HepG2 (cell line): ENCODE data around the gene CHKA. TPM values are rescaled to one million over a fixed set of nuclear protein-coding genes. Genes with fewer than 3 reads are reported as not detected.

Experiments used
- BRF2 ChIP-seq: sonication (generic); formaldehyde crosslinking; IDR thresholded peaks from 2 replicates; pipeline ENCODE4 v1.8.1; 2022; ENCODE audit warnings: mild to moderate bottlenecking, missing genetic modification reagents
- HDAC1 ChIP-seq: sonication (generic); formaldehyde crosslinking; IDR thresholded peaks from 2 replicates; pipeline ENCODE4 v1.5.1; 2020; ENCODE audit warnings: mild to moderate bottlenecking, missing genetic modification reagents
- HINFP ChIP-seq: sonication (generic); formaldehyde crosslinking; IDR thresholded peaks from 2 replicates; pipeline ENCODE4 v1.4.0; 2020; ENCODE audit warnings: low read depth, mild to moderate bottlenecking, missing genetic modification reagents
- HNF4A ChIP-seq: sonication (generic); formaldehyde crosslinking; IDR thresholded peaks from 2 replicates; pipeline ENCODE4 v1.4.0; 2020; ENCODE audit warnings: missing genetic modification reagents
- HOXA3 ChIP-seq: sonication (generic); formaldehyde crosslinking; IDR thresholded peaks from 2 replicates; pipeline ENCODE4 v1.5.0; 2020; ENCODE audit warnings: missing genetic modification reagents
- MAFG ChIP-seq: sonication (generic); formaldehyde crosslinking; IDR thresholded peaks from 2 replicates; pipeline ENCODE4 v1.5.1; 2020; ENCODE audit warnings: mild to moderate bottlenecking, missing genetic modification reagents
- PHF20 ChIP-seq: sonication (generic); formaldehyde crosslinking; IDR thresholded peaks from 2 replicates; pipeline ENCODE4 v1.5.0; 2020; ENCODE audit warnings: mild to moderate bottlenecking, missing genetic modification reagents
- RAD21 ChIP-seq: fragments of 450-650 bp; formaldehyde crosslinking; IDR thresholded peaks from 2 replicates; pipeline ENCODE4 v1.5.0; 2020; ENCODE audit warnings: mild to moderate bottlenecking
- RCOR2 ChIP-seq: IDR thresholded peaks from 2 replicates; pipeline ENCODE4 v1.6.1; 2016; ENCODE audit warnings: missing biosample characterization, missing genetic modification reagents
- SP4 ChIP-seq: sonication (generic); formaldehyde crosslinking; IDR thresholded peaks from 2 replicates; pipeline ENCODE4 v1.8.1; 2023; ENCODE audit warnings: mild to moderate bottlenecking, missing genetic modification reagents
- TBL1XR1 ChIP-seq: fragments of 150-350 bp; IDR thresholded peaks from 2 replicates; pipeline ENCODE4 v1.6.1; 2014; ENCODE audit warnings: borderline replicate concordance, low read length; ENCODE audit not compliant: partially characterized antibody
- ZBTB21 ChIP-seq: sonication (generic); formaldehyde crosslinking; IDR thresholded peaks from 2 replicates; pipeline ENCODE4 v1.4.0; 2020; ENCODE audit warnings: missing genetic modification reagents
- ZNF121 ChIP-seq: sonication (generic); formaldehyde crosslinking; IDR thresholded peaks from 2 replicates; pipeline ENCODE4 v1.5.0; 2020; ENCODE audit warnings: mild to moderate bottlenecking, missing genetic modification reagents
- ZNF138 ChIP-seq: sonication (generic); formaldehyde crosslinking; IDR thresholded peaks from 2 replicates; pipeline ENCODE4 v1.5.0; 2020; ENCODE audit warnings: mild to moderate bottlenecking, low read depth, missing genetic modification reagents
- ZNF333 ChIP-seq: sonication (generic); formaldehyde crosslinking; IDR thresholded peaks from 2 replicates; pipeline ENCODE4 v1.4.0; 2020; ENCODE audit warnings: mild to moderate bottlenecking, missing genetic modification reagents, borderline replicate concordance
- ZNF362 ChIP-seq: sonication (generic); formaldehyde crosslinking; IDR thresholded peaks from 2 replicates; pipeline ENCODE4 v1.4.0; 2020; ENCODE audit warnings: missing genetic modification reagents, mild to moderate bottlenecking, borderline replicate concordance
- ZNF549 ChIP-seq: sonication (generic); formaldehyde crosslinking; IDR thresholded peaks from 2 replicates; pipeline ENCODE4 v1.5.0; 2020; ENCODE audit warnings: missing genetic modification reagents
- ZNF570 ChIP-seq: sonication (generic); formaldehyde crosslinking; IDR thresholded peaks from 2 replicates; pipeline ENCODE4 v1.4.0; 2020; ENCODE audit warnings: mild to moderate bottlenecking, missing genetic modification reagents, borderline replicate concordance
- ZNF772 ChIP-seq: sonication (generic); formaldehyde crosslinking; IDR thresholded peaks from 2 replicates; pipeline ENCODE4 v1.5.0; 2020; ENCODE audit warnings: mild to moderate bottlenecking, missing genetic modification reagents
- ZNF878 ChIP-seq: sonication (generic); formaldehyde crosslinking; IDR thresholded peaks from 2 replicates; pipeline ENCODE4 v1.8.1; 2023; ENCODE audit warnings: mild to moderate bottlenecking, missing genetic modification reagents, moderate library complexity
- polyA plus RNA-seq, 8 experiments: library from polyadenylated mRNA; depleted of rRNA in 3 of 8; stranded (reverse) in 7 of 8; unstranded in 1 of 8; fragments of >200 nt; fragmentation: Illumina TruSeq in 4 of 8; extraction: Trizol in 4 of 8; gene quantifications; 2 replicates each; pipeline versions ENCODE4 v1.2.1 to v1.2.3, GENCODE V29; 2011 to 2016; ENCODE audit warnings: low read depth in 4 of 8, missing spikeins in 1 of 8, mixed read lengths in 1 of 8; ENCODE audit not compliant: insufficient read depth in 1 of 8
- total RNA-seq, 5 experiments: library from RNA; depleted of rRNA; stranded (reverse); fragments of >200 nt; fragmentation: Illumina TruSeq; extraction: Trizol; gene quantifications; 2 replicates each; pipeline ENCODE4 v1.2.3, GENCODE V29; 2016; ENCODE audit warnings: low read depth in 1 of 5
- TF ChIP-seq, protein P1 (sequence below): sonication (generic); formaldehyde crosslinking; conservative IDR thresholded peaks from 2 replicates; pipeline ENCODE4 v1.4.0; 2020; ENCODE audit warnings: missing genetic modification reagents
- TF ChIP-seq, protein P2 (sequence below): sonication (generic); formaldehyde crosslinking; IDR thresholded peaks from 2 replicates; pipeline ENCODE4 v1.5.0; 2020; ENCODE audit warnings: missing genetic modification reagents
- TF ChIP-seq, protein P3 (sequence below): IDR thresholded peaks from 2 replicates; pipeline ENCODE4 v1.6.1; 2016

The CHKA gene
- total and polyA plus RNA-seq, 2 of the 13 experiments (the other 11 are each of a cell fraction or from before 2014, with no cell fraction given) = 71.6 to 92.7 TPM

- 0 out of 2 replicates have a peak, but pooled peaks have one; percentile 43 for TF ChIP-seq BRF2 (CRISPR knock-in tag)
- TF ChIP-seq ZNF549 (CRISPR knock-in tag) = no peak
- peak; percentile 97 for TF ChIP-seq HNF4A
- peak; percentile 77; the same call in 1 of the 2 replicates for TF ChIP-seq ZNF878
- TF ChIP-seq ZBTB21 (CRISPR knock-in tag) = peak; percentile 63
- no peak for TF ChIP-seq MAFG (CRISPR knock-in tag)
- TF ChIP-seq ZNF570 = no peak
- peak; percentile 56 for TF ChIP-seq RCOR2 (CRISPR knock-in tag)
- no peak for TF ChIP-seq PHF20 (CRISPR knock-in tag)
- peak; percentile 57; the same call in 1 of the 2 replicates for TF ChIP-seq ZNF333
- TF ChIP-seq HOXA3 = peak; percentile 90; the same call in 1 of the 2 replicates
- no peak for TF ChIP-seq ZNF138
- TF ChIP-seq, protein P1, sequence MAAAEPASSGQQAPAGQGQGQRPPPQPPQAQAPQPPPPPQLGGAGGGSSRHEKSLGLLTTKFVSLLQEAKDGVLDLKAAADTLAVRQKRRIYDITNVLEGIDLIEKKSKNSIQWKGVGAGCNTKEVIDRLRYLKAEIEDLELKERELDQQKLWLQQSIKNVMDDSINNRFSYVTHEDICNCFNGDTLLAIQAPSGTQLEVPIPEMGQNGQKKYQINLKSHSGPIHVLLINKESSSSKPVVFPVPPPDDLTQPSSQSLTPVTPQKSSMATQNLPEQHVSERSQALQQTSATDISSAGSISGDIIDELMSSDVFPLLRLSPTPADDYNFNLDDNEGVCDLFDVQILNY = no peak
- TF ChIP-seq, protein P2, sequence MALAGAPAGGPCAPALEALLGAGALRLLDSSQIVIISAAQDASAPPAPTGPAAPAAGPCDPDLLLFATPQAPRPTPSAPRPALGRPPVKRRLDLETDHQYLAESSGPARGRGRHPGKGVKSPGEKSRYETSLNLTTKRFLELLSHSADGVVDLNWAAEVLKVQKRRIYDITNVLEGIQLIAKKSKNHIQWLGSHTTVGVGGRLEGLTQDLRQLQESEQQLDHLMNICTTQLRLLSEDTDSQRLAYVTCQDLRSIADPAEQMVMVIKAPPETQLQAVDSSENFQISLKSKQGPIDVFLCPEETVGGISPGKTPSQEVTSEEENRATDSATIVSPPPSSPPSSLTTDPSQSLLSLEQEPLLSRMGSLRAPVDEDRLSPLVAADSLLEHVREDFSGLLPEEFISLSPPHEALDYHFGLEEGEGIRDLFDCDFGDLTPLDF (CRISPR knock-in tag) = no peak
- TF ChIP-seq ZNF362 (CRISPR knock-in tag) = peak; percentile 29; the same call in 1 of the 2 replicates
- TF ChIP-seq HINFP = peak; percentile 20; the same call in 1 of the 2 replicates
- TF ChIP-seq HDAC1 (CRISPR knock-in tag) = peak; percentile 94
- peak; percentile 98 for TF ChIP-seq ZNF772 (CRISPR knock-in tag)
- TF ChIP-seq TBL1XR1 = peak; percentile 81
- peak; percentile 24; the same call in 1 of the 2 replicates for TF ChIP-seq SP4 (CRISPR knock-in tag)
- TF ChIP-seq, protein P3, sequence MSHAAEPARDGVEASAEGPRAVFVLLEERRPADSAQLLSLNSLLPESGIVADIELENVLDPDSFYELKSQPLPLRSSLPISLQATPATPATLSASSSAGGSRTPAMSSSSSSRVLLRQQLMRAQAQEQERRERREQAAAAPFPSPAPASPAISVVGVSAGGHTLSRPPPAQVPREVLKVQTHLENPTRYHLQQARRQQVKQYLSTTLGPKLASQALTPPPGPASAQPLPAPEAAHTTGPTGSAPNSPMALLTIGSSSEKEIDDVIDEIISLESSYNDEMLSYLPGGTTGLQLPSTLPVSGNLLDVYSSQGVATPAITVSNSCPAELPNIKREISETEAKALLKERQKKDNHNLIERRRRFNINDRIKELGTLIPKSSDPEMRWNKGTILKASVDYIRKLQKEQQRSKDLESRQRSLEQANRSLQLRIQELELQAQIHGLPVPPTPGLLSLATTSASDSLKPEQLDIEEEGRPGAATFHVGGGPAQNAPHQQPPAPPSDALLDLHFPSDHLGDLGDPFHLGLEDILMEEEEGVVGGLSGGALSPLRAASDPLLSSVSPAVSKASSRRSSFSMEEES = peak; percentile 97
- 0 out of 2 replicates have a peak, but pooled peaks have one; percentile 42 for TF ChIP-seq RAD21 (CRISPR knock-in tag)
- 0 out of 2 replicates have a peak, but pooled peaks have one; percentile 14 for TF ChIP-seq ZNF121
These were observed 24.1 kb upstream of the CHKA start (continued) for GRCh38 chr11:68145120-68145866.
